Measurements from ENCODE around the gene NAT10. TPM values are rescaled to one million over a fixed set of nuclear protein-coding genes. Genes with fewer than 3 reads are reported as not detected.
"Not testable (repeated sequence)": the region's sequence is repeated elsewhere in the genome, so short reads cannot be mapped to it uniquely, and the experiment has no call there.

NAT10 gene
- total RNA-seq, 2 donors from 2014 or later, result 22.6 to 38.2 TPM

DNA sequence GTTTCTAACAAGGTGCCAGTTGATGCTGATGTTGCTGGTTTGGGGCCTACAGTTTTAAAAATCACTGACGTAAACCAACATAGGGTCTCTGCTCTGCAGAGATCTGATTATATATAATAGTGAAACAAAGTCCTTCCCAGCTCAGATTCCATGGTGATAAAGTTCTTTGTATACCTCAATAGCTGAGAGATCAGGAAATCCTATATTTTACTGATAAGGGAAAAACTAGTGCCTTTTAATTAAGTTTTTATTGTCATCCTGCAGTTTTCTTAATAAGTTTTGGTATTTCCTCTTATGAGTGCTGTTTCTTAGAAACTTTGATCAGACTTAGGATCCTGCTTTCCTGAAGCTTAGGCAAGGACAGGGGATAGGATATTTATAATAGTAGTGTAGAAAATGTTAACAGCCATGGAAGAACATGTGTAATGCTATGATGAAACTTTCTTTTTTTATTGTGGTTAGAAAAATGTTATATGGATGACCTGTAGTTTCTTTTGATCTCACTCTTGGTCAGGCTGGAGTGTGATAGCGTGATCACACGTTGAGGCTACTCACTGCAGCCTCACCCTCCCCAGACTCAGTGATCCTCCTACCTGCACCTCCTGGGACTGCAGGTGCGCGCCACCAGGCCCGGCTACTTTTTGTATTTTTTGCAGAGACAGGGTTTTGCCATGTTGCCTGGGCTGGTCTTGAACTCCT lies 39.8 kb upstream of the NAT10 start:
- Histone ChIP-seq H3K4me3 (no peak overlapping the region), H3K27me3 (no peaks in the 10 kb centered on the region), H3K9me3 (no peaks in the 10 kb centered on the region), H3K4me1 (peaks cover 15% of the 10 kb centered on the region), H3K27ac (no peak overlapping the region), H3K36me3 (replicated peaks in 1 of 2; ENCODE audit: insufficient read depth in 1 of 2, low read depth in 2 of 2) (no peaks in the 10 kb centered on the region)
- TF ChIP-seq POLR2A (IDR thresholded peaks at IDR 0.05), result no peak
- TF ChIP-seq, protein P1, sequence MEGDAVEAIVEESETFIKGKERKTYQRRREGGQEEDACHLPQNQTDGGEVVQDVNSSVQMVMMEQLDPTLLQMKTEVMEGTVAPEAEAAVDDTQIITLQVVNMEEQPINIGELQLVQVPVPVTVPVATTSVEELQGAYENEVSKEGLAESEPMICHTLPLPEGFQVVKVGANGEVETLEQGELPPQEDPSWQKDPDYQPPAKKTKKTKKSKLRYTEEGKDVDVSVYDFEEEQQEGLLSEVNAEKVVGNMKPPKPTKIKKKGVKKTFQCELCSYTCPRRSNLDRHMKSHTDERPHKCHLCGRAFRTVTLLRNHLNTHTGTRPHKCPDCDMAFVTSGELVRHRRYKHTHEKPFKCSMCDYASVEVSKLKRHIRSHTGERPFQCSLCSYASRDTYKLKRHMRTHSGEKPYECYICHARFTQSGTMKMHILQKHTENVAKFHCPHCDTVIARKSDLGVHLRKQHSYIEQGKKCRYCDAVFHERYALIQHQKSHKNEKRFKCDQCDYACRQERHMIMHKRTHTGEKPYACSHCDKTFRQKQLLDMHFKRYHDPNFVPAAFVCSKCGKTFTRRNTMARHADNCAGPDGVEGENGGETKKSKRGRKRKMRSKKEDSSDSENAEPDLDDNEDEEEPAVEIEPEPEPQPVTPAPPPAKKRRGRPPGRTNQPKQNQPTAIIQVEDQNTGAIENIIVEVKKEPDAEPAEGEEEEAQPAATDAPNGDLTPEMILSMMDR (IDR thresholded peaks at IDR 0.05), result no peak
- ATAC-seq (no peak), DNase-seq (no peak)
- WGBS, 2 donors, result 92 to 93% methylated on average over 6 of the region's 6 CpGs
- intact Hi-C loops (cut with DNase I), result no loop called here

DNA sequence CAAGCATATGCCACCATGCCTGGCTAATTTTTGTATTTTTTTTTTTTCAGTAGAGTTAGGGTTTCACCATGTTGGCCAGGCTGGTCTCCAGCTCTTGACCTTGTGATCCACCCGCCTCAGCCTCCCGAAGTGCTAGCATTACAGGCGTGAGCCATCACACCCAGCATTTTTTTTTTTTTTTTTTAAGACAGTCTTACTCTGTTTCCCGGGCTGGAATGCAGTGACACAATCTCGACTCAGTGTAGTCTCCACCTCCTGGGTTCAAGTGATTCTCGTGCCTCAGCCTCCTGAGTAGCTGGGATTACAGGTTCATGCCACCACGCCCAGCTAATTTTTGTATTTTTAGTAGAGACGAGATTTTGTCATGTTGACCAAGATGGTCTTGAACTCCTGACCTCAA lies 38.7 kb upstream of the NAT10 start:
- H3K36me3 ChIP-seq (replicated peaks in 1 of 2; ENCODE audit: insufficient read depth in 1 of 2, low read depth in 2 of 2); H3K27ac ChIP-seq; DNase-seq; H3K27me3 ChIP-seq; intact Hi-C loops (cut with DNase I); H3K4me3 ChIP-seq; H3K9me3 ChIP-seq; ATAC-seq: not testable (repeated sequence)
- peaks cover 15% of the 10 kb centered on the region for H3K4me1 ChIP-seq
- WGBS, 2 donors, result 80 to 91% methylated on average over 8 of the region's 8 CpGs

DNA sequence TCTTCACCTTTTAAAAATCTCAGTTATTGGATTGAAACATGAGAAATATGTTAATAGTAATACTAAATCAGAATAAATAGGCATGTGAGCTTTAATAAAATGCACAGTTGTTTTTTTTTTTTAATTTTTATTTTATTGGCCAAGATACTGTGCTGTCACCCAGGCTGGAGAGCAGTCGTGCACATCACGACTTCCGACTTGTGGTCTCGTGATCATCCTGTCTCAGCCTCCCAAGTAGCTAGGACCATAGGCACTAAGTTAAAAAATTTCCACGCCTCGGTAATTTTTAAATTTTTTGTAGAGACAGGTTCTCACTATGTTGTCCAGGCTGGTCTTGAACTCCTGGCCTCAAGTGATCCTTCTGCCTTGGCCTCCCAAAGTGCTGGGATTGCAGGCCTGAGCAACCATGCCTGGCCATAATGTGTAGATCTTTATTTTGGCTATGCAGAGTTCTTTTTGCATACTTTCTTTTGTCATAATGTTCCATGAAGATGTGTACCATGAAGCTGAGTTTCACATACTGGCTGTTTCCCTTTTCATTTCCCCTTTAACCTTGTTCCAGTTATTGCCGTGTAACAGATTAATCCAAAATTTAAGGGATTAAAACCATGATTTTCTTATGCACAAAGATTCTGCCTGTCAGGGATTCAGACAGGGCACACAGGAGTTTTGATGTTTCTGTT lies 37.9 kb upstream of the NAT10 start:
- Histone ChIP-seq H3K4me3 (no peak overlapping the region), H3K27me3 (no peaks in the 10 kb centered on the region), H3K36me3 (replicated peaks in 1 of 2; ENCODE audit: insufficient read depth in 1 of 2, low read depth in 2 of 2) (peaks cover 0 to 2% of the 10 kb centered on the region in 2 donors), H3K4me1 (peaks cover 15% of the 10 kb centered on the region), H3K9me3 (no peaks in the 10 kb centered on the region), H3K27ac (peak overlapping the region in 1 of 4 donors; percentile 9)
- WGBS, 2 donors, result 87 to 90% methylated on average over 7 of the region's 7 CpGs
- DNase-seq (no peak), ATAC-seq (no peak)
- intact Hi-C loops (cut with DNase I), result no loop called here
- TF ChIP-seq, protein P1 (IDR thresholded peaks at IDR 0.05), result no peak
- no peak for TF ChIP-seq POLR2A (IDR thresholded peaks at IDR 0.05)

DNA sequence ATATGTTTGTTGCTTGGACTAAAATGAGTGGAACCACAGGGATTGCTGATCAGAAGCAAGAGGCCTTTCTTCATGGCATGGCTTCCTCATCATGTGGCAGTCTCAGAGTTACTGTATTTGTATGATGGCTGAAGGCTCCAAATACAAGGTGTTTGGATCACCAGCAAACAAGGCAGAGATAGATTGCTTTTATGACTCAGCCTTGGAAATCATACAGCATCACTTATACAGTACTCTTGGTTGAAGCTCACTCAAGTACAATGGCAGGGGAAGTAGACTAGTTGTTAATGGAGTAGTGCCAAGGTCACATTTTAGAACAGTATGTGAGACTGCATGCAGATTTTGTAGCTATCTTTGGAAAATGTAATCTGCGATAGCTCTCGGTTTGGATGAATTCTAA lies 37.3 kb upstream of the NAT10 start:
- Histone ChIP-seq H3K4me3 (no peak overlapping the region), H3K27ac (peak overlapping the region in 1 of 4 donors; percentile 9), H3K36me3 (replicated peaks in 1 of 2; ENCODE audit: insufficient read depth in 1 of 2, low read depth in 2 of 2) (peaks cover 0 to 2% of the 10 kb centered on the region in 2 donors), H3K4me1 (peaks cover 15% of the 10 kb centered on the region), H3K27me3 (no peaks in the 10 kb centered on the region), H3K9me3 (no peaks in the 10 kb centered on the region)
- DNase-seq, result no peak
- WGBS, 2 donors, result 6 to 17% methylated on average over 2 of the region's 2 CpGs
- peak; percentile 58 for ATAC-seq
- intact Hi-C loops (cut with DNase I), result no loop called here
- no peak for TF ChIP-seq POLR2A (IDR thresholded peaks at IDR 0.05)
- TF ChIP-seq, protein P1 (IDR thresholded peaks at IDR 0.05), result no peak

DNA sequence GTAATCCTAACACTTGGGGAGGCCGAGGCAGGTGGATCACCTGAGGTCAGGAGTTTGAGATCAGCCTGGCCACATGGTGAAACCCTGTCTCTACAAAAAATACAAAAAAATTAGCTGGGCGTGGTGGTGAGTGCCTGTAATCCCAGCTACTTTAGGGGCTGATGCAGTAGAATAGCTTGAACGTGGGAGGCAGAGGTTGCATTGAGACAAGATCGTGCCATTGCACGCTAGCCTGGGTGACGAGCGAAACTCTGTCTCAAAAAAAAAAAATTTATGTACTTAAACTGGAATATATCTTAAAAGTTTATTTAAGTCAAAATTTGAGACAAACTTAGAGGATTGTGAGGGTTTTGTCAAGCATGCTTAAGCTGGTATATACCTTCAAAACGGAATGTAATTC lies 34.1 kb upstream of the NAT10 start:
- 88 to 92% methylated on average over 8 of the region's 8 CpGs for WGBS, 2 donors

More for the DNA sequence above, 34.1 kb upstream of the NAT10 start:
- DNase-seq; intact Hi-C loops (cut with DNase I); H3K27ac ChIP-seq; H3K36me3 ChIP-seq (replicated peaks in 1 of 2; ENCODE audit: insufficient read depth in 1 of 2, low read depth in 2 of 2); H3K4me3 ChIP-seq; H3K27me3 ChIP-seq; ATAC-seq; H3K9me3 ChIP-seq: not testable (repeated sequence)
- H3K4me1 ChIP-seq, result peaks cover 15% of the 10 kb centered on the region
